ENCODE data around the gene INHBE.

- TF ChIP-seq REST (IDR thresholded peaks at IDR 0.05; ENCODE audit: insufficient read depth in 1 of 2, low read depth in 2 of 2, low read length in 2 of 2) (no peak), POLR2AphosphoS5 (IDR thresholded peaks at IDR 0.05; ENCODE audit: low read depth, low read length) (no peak)
Measured at GRCh38 chr12:57438400-57438799, 16.7 kb upstream of the INHBE start.

Measured in PFSK-1 (cell line).